K562 (cell line): Measurements from ENCODE around the gene TAF15. TPM values are rescaled to one million over a fixed set of nuclear protein-coding genes. Genes with fewer than 3 reads are reported as not detected.

Experiments used
- HEY1 ChIP-seq: fragments of 250-450 bp; sonication (Bioruptor Pico); IDR thresholded peaks from 2 replicates; pipeline ENCODE4 v1.5.0; 2020; ENCODE audit warnings: mild to moderate bottlenecking, moderate library complexity, borderline replicate concordance
- KAT8 ChIP-seq: fragments of 450-650 bp; IDR thresholded peaks from 2 replicates; pipeline ENCODE4 v1.6.1; 2016; ENCODE audit warnings: low read depth, mild to moderate bottlenecking
- MAFF ChIP-seq: IDR thresholded peaks from 2 replicates; pipeline ENCODE4 v1.6.1; 2012; ENCODE audit warnings: low read length, improper control_type of control experiment
- MCM3 ChIP-seq: fragments of 450-650 bp; IDR thresholded peaks from 2 replicates; pipeline ENCODE4 v1.6.1; 2016
- MEIS2 ChIP-seq: fragments of 450-650 bp; IDR thresholded peaks from 2 replicates; pipeline ENCODE4 v1.6.1; 2014; ENCODE audit warnings: mild to moderate bottlenecking; ENCODE audit not compliant: partially characterized antibody
- PATZ1 ChIP-seq: fragments of 250-450 bp; sonication (Bioruptor Pico); IDR thresholded peaks from 2 replicates; pipeline ENCODE4 v1.5.0; 2020; ENCODE audit warnings: mild to moderate bottlenecking, borderline replicate concordance
- PHF20 ChIP-seq: fragments of 450-650 bp; IDR thresholded peaks from 2 replicates; pipeline ENCODE4 v1.6.1; 2018; ENCODE audit not compliant: partially characterized antibody
- PHTF2 ChIP-seq: fragments of 250-450 bp; sonication (Bioruptor Pico); IDR thresholded peaks from 2 replicates; pipeline ENCODE4 v1.5.0; 2021; ENCODE audit warnings: mild to moderate bottlenecking
- SMARCB1 ChIP-seq: IDR thresholded peaks from 2 replicates; pipeline ENCODE4 v1.6.1; 2011; ENCODE audit warnings: improper control_type of control experiment, low read depth; ENCODE audit not compliant: insufficient read length
- SNIP1 ChIP-seq: fragments of 450-650 bp; IDR thresholded peaks from 2 replicates; pipeline ENCODE4 v1.7.1; 2017; ENCODE audit warnings: low read depth, mild to moderate bottlenecking
- WHSC1 ChIP-seq: IDR thresholded peaks from one replicate; pipeline ENCODE4 v1.6.1; 2012; ENCODE audit warnings: low read length, control low read depth, inconsistent platforms
- ZMIZ1 ChIP-seq, 2 experiments: fragments of 150-350 bp in 1 of 2; IDR thresholded peaks; 2 replicates each; pipeline ENCODE4 v1.6.1; 2012 to 2016; ENCODE audit warnings: low read depth in 2 of 2, low read length in 2 of 2, mild to moderate bottlenecking in 1 of 2, moderate library complexity in 1 of 2
- ZNF174 ChIP-seq: fragments of 250-450 bp; sonication (Bioruptor Pico); IDR thresholded peaks from 2 replicates; pipeline ENCODE4 v1.4.0; 2020; ENCODE audit warnings: mild to moderate bottlenecking
- ZNF23 ChIP-seq: fragments of 250-450 bp; sonication (Bioruptor Pico); IDR thresholded peaks from 2 replicates; pipeline ENCODE4 v1.4.0; 2020; ENCODE audit warnings: mild to moderate bottlenecking
- ZNF639 ChIP-seq, 2 experiments: fragments of 200-800 bp in 1 of 2; sonication (Bioruptor generic) in 1 of 2; sonication (generic) in 1 of 2; formaldehyde crosslinking in 1 of 2; IDR thresholded peaks in 1 of 2; conservative IDR thresholded peaks in 1 of 2; 2 replicates each; pipeline versions ENCODE4 v1.5.0 to v1.6.1; 2016 to 2020; ENCODE audit warnings: missing compliant biosample characterization in 1 of 2, missing genetic modification characterization in 1 of 2, missing genetic modification reagents in 1 of 2
- ZNF780A ChIP-seq: fragments of 250-450 bp; sonication (Bioruptor Pico); IDR thresholded peaks from 2 replicates; pipeline ENCODE4 v1.5.0; 2021; ENCODE audit warnings: mild to moderate bottlenecking
- polyA plus RNA-seq, 8 experiments: library from polyadenylated mRNA; depleted of rRNA in 4 of 8; stranded (reverse) in 5 of 8; unstranded in 3 of 8; fragments of >200 nt; fragmentation: Nextera tagmentation in 2 of 8; fragmentation: Illumina TruSeq in 1 of 8; extraction: Ambion mirVana in 2 of 8; extraction: Trizol in 1 of 8; gene quantifications; 2 replicates each; pipeline versions ENCODE4 v1.2.1 to v1.2.3, GENCODE V29; 2011 to 2014; ENCODE audit warnings: inconsistent platforms in 1 of 8, missing spikeins in 1 of 8
- total RNA-seq, 7 experiments: library from RNA; depleted of rRNA in 6 of 7; stranded (reverse); fragments of >200 nt in 6 of 7; fragmentation: Illumina TruSeq in 2 of 7; extraction: Trizol in 2 of 7; gene quantifications; 2 replicates each; pipeline versions ENCODE4 v1.2.1 to v1.2.3, GENCODE V29; 2011 to 2021; ENCODE audit warnings: low replicate concordance in 1 of 7
- TF ChIP-seq, protein P1 (sequence below): fragments of 250-450 bp; sonication (Bioruptor Pico); IDR thresholded peaks from 2 replicates; pipeline ENCODE4 v1.4.0; 2020; ENCODE audit warnings: mild to moderate bottlenecking, moderate library complexity
- TF ChIP-seq, protein P2 (sequence below): fragments of 450-650 bp; IDR thresholded peaks from 2 replicates; pipeline ENCODE4 v1.6.1; 2016; ENCODE audit warnings: low read depth, mild to moderate bottlenecking, moderate library complexity

TAF15 gene
- total and polyA plus RNA-seq, 9 of the 15 experiments (the other 6 are each of a cell fraction or from before 2014, with no cell fraction given): 4.1 to 272 (median 56.8) TPM

DNA sequence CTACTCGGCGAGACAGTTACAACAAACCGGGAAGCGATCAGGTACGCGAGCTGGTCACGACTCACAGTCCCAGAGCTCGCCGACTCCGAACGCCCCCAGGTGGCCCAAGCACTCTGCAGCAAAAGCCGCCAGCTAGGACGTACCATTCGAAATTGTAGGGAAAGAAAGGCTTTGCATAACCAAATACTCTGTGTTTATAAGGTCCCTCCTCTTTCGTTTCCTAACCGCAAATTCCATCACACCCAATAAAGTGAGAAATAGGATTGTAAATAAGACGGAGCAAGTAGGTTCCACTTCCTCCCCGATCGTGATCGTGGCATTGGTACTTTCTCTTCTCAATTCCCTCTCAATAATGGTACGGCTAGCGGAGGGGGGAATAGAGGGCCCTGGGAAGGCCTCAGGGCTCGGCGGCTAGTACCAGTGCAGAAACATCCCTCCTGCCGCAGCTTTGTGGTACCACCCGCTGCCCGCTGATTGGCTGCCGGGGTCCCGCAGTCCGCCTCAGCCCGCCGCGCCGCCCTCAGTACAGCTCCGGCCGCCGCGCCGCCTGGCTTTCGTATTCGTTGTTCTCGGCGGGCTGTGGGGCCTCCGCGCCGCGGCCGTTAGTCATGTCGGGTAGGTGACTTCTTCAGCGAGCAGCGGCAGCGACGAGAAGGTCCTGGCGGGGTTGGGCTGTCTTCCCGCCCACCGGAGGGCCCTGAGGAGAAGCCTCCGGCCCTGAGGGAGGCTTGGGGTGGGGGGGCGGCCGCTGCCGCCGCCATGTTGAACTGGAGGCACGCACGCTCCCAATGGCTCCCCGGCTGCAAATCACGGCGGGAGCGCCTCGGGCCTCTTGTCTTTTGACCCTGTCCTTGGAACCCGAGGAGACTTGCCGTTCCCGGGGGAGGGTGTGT, at the start of gene TAF15 (continued):
- peak in 1 of 2 experiments; percentile 13; a peak in 1 of 4 replicates for TF ChIP-seq ZMIZ1 (IDR thresholded peaks at IDR 0.05; ENCODE audit: low read depth in 2 of 2, low read length in 2 of 2)
- no peak for TF ChIP-seq MCM3
- TF ChIP-seq PATZ1 (CRISPR knock-in tag): no peak
- TF ChIP-seq, protein P1, sequence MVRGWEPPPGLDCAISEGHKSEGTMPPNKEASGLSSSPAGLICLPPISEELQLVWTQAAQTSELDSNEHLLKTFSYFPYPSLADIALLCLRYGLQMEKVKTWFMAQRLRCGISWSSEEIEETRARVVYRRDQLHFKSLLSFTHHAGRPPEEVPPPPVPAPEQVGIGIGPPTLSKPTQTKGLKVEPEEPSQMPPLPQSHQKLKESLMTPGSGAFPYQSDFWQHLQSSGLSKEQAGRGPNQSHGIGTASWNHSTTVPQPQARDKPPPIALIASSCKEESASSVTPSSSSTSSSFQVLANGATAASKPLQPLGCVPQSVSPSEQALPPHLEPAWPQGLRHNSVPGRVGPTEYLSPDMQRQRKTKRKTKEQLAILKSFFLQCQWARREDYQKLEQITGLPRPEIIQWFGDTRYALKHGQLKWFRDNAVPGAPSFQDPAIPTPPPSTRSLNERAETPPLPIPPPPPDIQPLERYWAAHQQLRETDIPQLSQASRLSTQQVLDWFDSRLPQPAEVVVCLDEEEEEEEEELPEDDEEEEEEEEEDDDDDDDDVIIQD (CRISPR knock-in tag): peak; percentile 78; the same call in 1 of the 2 replicates
- TF ChIP-seq MAFF: peak; percentile 87
- no peak for TF ChIP-seq ZNF174 (CRISPR knock-in tag)
- TF ChIP-seq, protein P2, sequence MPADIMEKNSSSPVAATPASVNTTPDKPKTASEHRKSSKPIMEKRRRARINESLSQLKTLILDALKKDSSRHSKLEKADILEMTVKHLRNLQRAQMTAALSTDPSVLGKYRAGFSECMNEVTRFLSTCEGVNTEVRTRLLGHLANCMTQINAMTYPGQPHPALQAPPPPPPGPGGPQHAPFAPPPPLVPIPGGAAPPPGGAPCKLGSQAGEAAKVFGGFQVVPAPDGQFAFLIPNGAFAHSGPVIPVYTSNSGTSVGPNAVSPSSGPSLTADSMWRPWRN: no peak
- no peak for TF ChIP-seq HEY1 (CRISPR knock-in tag)
- TF ChIP-seq PHF20: peak; percentile 65
- no peak for TF ChIP-seq PHTF2 (CRISPR knock-in tag)
- TF ChIP-seq ZNF639 (CRISPR knock-in tag; conservative IDR thresholded peaks at IDR 0.05 in 1 of 2, IDR thresholded peaks at IDR 0.05 in 1 of 2): peak in 1 of 2 experiments; percentile 69; a peak in 2 of 4 replicates
- no peak for TF ChIP-seq SNIP1
- no peak for TF ChIP-seq ZNF23 (CRISPR knock-in tag)
- TF ChIP-seq MEIS2: no peak
- no peak for TF ChIP-seq ZNF780A (CRISPR knock-in tag)
- no peak for TF ChIP-seq WHSC1
- TF ChIP-seq SMARCB1: no peak
- no peak for TF ChIP-seq KAT8
